ACHN (cell line): ENCODE measurements around the gene TMEM131.
"Not testable (repeated sequence)": the region's sequence is repeated elsewhere in the genome, so short reads cannot be mapped to it uniquely, and the experiment has no call there.

Source experiments
- DNase-seq: peaks from one replicate; pipeline ENCODE4 v3.0.0-alpha.2; 2015
- in situ Hi-C: cut with HindIII; loops from 2 replicates; pipeline ENCODE4 v1.10.0; 2017; ENCODE audit warnings: low sequenced_read_pairs, low pct_ligation_motif_present, low pct_unique_long_range_greater_than_20kb

TMEM131 gene

GRCh38 chr2:97714084-97714949 is 281.4 kb downstream of the TMEM131 start:
- in situ Hi-C loops, result no loop called here
- DNase-seq, result no peak

DNA sequence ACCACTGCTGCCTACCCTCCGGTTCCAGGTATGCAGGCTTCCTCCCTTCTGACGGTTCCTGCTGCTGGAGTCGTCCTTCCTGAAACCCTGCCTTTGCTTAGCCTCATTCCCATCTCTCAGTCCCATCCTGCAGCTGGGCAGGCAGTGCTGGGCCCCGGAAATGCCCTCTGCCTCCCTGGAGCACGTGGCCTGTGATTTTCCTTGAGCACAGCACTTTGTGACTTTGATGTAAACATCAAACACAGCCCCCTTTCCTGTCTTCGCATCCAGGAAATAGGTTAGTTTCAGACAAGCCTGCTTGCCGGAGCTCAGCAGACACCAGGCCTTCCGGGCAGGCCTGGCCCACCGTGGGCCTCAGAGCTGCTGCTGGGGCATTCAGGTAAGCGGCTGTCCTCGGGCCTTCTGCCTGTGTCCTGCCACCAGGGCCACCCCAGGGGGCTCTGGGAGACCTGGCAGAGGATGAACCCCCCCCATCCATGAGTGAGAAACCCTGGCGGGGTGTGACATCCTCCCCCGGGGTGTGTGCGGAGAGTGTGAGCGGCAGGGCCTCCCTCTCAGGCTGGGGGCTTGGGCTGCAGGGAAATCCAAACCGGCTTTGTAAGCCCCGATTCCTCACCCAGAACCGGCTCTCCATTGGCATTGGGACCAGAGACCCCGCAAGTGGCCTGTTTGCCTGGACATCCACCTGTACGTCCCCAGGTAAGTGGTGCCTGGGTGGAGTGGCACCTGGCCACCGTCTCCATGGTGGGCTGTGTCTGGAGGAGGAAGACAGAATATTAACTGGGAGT is 282.3 kb downstream of the TMEM131 start, which contains the start of gene ZAP70:
TSS of gene ZAP70 (plus strand) at position 281 of the 788 bp plus-strand sequence. CDS start 10,461 bp downstream, outside the sequence.
- in situ Hi-C loops, result no loop called here
- DNase-seq, result no peak

GRCh38 chr2:97712693-97713295 is 283.0 kb downstream of the TMEM131 start:
- no peak for DNase-seq
- in situ Hi-C loops, result no loop called here

- in situ Hi-C loops, DNase-seq: not testable (repeated sequence)
Measured at GRCh38 chr2:97712175-97712574, 283.6 kb downstream of the TMEM131 start.

DNA sequence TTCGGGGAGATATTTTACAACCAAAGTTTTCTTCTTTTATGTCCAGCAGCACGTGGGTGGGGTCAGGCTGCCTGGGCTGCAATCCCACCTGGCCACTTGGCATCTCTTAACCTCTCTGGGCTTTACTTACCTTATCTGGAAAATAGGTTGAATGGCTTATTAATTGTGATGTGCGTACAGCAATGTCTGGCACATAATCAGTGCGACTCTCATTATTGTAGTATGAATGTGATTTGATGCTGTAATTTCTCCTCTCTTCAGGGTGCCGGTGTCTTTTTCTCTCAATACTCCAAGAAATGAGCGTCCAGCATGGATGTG is 284.4 kb downstream of the TMEM131 start:
- no peak for DNase-seq
- in situ Hi-C loops, result no loop called here

DNA sequence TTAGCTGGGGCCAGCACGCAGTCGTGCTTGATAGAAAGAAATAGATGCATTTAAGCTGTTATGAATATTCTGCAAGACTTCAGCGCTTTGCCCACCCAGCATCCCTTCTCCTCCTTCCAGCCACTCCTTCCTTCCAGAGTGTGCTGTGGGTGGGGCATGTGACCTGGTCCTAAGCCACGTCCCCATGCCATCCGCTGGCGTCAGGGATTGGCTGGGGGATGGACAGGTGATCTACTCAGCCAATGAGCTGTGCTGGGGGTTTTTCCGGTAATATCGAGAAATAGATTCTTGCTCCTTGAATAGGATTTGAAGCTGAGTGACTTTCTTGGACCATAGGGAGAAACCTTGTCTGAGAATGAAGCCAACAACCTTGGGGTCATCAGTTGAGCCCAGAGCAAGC is 287.1 kb downstream of the TMEM131 start:
- in situ Hi-C loops, result no loop called here
- no peak for DNase-seq

GRCh38 chr2:97708048-97708380 is 287.7 kb downstream of the TMEM131 start:
- DNase-seq, result no peak
- in situ Hi-C loops, result no loop called here

DNA sequence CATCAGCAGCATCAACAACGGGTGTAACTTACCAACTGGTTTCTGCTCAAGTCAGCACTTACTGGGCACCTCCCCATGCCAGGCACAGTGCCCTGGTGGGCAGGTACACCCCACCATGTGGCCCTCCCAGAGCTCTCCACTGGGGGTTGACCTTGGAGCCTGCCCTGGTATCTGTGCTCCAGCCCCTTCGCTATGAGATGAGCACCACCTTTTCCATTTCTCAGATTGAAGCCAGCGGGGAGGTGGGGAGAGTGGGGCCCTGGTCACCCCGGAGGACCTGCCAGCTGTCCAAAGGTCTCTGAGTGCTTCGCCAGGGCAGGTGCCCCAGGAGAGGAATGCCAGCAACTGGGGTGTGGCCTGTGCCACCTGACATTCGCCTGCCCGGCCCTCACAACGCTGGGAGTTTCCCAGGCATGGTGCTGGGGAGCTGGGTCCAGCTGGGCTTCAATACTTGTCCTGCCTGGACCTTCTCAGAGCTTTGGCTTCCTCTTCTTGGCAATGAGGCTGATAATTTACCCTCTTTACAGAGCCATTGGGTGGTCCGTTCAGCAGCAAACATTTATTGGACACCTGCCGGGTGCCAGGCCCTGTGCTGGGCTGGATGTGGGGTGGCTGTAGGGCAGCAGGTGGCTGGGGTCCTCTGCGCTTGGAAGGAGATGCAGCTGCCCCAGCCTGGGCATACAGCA is 288.2 kb downstream of the TMEM131 start:
- no peak for DNase-seq
- in situ Hi-C loops, result no loop called here

GRCh38 chr2:97706708-97707345 is 288.9 kb downstream of the TMEM131 start:
- in situ Hi-C loops, result no loop called here
- no peak for DNase-seq
